Bronchial epithelial cell (primary cell): Measurements from ENCODE around the gene TBCCD1. TPM values are rescaled to one million over a fixed set of nuclear protein-coding genes. Genes with fewer than 3 reads are reported as not detected.

Source experiments
- DNase-seq: peaks from one replicate; pipeline ENCODE4 v3.0.0-alpha.2; 2010; ENCODE audit warnings: low read depth
- FAIRE-seq: peaks from 2 replicates; lab custom pipeline; 2011; peaks lifted over from hg19 to GRCh38; lab: Jason Lieb, UNC
- H3K27me3 ChIP-seq: 2 replicates; pipeline ENCODE4 v1.5.1; 2011; ENCODE audit warnings: low read length; ENCODE audit not compliant: control insufficient read depth, insufficient read depth
- H3K36me3 ChIP-seq: 2 replicates; pipeline ENCODE4 v1.5.1; 2011; ENCODE audit warnings: low read length; ENCODE audit not compliant: control insufficient read depth, insufficient read depth
- H3K4me3 ChIP-seq: 2 replicates; pipeline ENCODE4 v1.5.1; 2011; ENCODE audit warnings: mild to moderate bottlenecking, low read depth, low read length, control low read depth
- total RNA-seq: library from RNA; depleted of rRNA; stranded (reverse); fragments of >200 nt; gene quantifications from 2 replicates; pipeline ENCODE4 v1.2.1, GENCODE V29; 2014
- TF ChIP-seq, protein P1 (sequence below): IDR thresholded peaks from 2 replicates; pipeline ENCODE4 v1.5.1; 2011; ENCODE audit warnings: mild to moderate bottlenecking, moderate library complexity, low read length, control low read depth, inconsistent platforms; ENCODE audit not compliant: insufficient read depth, severe bottlenecking

The TBCCD1 gene
- total RNA-seq, 1 donor from 2014 or later: 13.7 TPM

DNA sequence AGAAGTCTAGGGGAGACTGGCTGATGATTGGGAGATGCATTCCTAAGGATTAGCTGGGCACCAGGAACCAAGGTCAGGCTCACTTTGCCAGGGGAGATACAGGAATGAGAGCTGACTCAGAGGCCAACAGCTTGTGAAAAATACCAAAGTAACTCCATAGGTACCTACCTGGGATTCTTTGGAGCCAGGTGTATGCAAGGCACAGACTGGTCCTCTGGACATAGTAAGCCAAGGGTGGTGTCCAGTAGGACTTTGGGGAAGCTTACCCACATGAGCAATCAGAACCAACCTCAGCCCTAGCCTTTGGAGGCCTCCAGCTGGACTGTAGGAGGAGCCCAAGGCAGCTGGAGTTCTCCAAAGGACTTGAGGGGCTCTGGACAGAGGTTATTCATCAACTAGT, 70.5 kb downstream of the TBCCD1 start:
- Histone ChIP-seq H3K27me3 (peaks cover 11% of the 10 kb centered on the region), H3K36me3 (no peaks in the 10 kb centered on the region), H3K4me3 (no peak overlapping the region)
- TF ChIP-seq, protein P1, sequence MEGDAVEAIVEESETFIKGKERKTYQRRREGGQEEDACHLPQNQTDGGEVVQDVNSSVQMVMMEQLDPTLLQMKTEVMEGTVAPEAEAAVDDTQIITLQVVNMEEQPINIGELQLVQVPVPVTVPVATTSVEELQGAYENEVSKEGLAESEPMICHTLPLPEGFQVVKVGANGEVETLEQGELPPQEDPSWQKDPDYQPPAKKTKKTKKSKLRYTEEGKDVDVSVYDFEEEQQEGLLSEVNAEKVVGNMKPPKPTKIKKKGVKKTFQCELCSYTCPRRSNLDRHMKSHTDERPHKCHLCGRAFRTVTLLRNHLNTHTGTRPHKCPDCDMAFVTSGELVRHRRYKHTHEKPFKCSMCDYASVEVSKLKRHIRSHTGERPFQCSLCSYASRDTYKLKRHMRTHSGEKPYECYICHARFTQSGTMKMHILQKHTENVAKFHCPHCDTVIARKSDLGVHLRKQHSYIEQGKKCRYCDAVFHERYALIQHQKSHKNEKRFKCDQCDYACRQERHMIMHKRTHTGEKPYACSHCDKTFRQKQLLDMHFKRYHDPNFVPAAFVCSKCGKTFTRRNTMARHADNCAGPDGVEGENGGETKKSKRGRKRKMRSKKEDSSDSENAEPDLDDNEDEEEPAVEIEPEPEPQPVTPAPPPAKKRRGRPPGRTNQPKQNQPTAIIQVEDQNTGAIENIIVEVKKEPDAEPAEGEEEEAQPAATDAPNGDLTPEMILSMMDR: no peak
- no peak for FAIRE-seq
- DNase-seq: no peak

Other genes with a start within 250 kb of the TBCCD1 start
- not detected in 2 replicates for gene DGKG, start 205.1 kb downstream of the TBCCD1 start, total RNA-seq
- 0.79 and 1.7 TPM in 2 replicates for gene CRYGS, start 23.0 kb downstream of the TBCCD1 start, total RNA-seq
- gene DNAJB11, start 3.4 kb upstream of the TBCCD1 start, total RNA-seq: 66.6 and 94.5 TPM in 2 replicates
- 0.13 TPM in 1 of 2 replicates, not detected in the other for gene AHSG, start 45.7 kb upstream of the TBCCD1 start, total RNA-seq
- gene FETUB, start 73.1 kb upstream of the TBCCD1 start, total RNA-seq: 0.38 TPM in 1 of 2 replicates, not detected in the other
- not detected in 2 replicates for gene HRG, start 98.7 kb upstream of the TBCCD1 start, total RNA-seq
- not detected in 2 replicates for gene KNG1, start 150.0 kb upstream of the TBCCD1 start, total RNA-seq
- gene EIF4A2, start 216.2 kb upstream of the TBCCD1 start, total RNA-seq: 357 and 614 TPM in 2 replicates
- 12.4 and 26.1 TPM in 2 replicates for gene RFC4, start 239.1 kb upstream of the TBCCD1 start, total RNA-seq